Measurements from ENCODE around the gene SORCS1. TPM values are rescaled to one million over a fixed set of nuclear protein-coding genes. Genes with fewer than 3 reads are reported as not detected.

SORCS1 gene
- total and polyA plus RNA-seq, 2 of the 13 experiments (the other 11 are each of a cell fraction or from before 2014, with no cell fraction given) = not detected

DNA sequence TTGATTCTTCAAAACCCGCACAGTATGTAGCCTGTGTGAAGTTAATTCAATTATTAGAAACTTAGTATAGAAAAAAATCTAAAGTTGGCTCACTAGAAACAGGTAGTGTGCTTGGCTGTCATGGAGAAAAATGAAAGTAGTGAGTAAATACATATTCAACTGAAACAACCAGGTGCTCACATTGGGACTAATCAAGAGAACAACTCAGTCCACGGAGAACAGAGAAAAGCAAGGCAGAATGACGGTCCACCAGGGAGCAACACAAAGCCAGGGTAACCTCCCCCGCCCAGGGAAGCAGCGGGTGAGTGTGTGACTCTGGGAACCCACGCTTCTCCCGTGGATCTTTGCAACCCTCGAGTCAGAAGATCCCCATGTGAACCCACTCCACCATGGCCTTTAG is 300.5 kb downstream of the SORCS1 start:
- H3K4me3 ChIP-seq (replicated peaks in 1 of 3; ENCODE audit: insufficient read depth in 1 of 3, low read depth in 2 of 3, low read length in 3 of 3) = no peak overlapping the region
- ATAC-seq (no peak), FAIRE-seq (no peak), DNase-seq (ENCODE audit: low spot score) (no peak)
- no peaks in the 10 kb centered on the region for H3K4me1 ChIP-seq (ENCODE audit: insufficient read depth, low read length)
- peaks cover 57% of the 10 kb centered on the region for H3K9me3 ChIP-seq (ENCODE audit: low read length)
- ChIA-PET POLR2A (no interaction called here), CTCF (ENCODE audit: low intra/inter-chr PET ratio, low total read pairs) (no interaction called here)
- intact Hi-C loops (cut with micrococcal nuclease; ENCODE audit: unreplicated experiment) = no loop called here
- no peaks in the 10 kb centered on the region for H3K27me3 ChIP-seq (ENCODE audit: control insufficient read depth in 1 of 2, insufficient read depth in 2 of 2, low read length in 2 of 2)
- TF ChIP-seq ZNF597 (CRISPR knock-in tag; IDR thresholded peaks at IDR 0.05) (no peak), PCBP2 (optimal IDR thresholded peaks at IDR 0.05; ENCODE audit: low read depth, low read length, poor library complexity, severe bottlenecking) (no peak), SALL2 (CRISPR knock-in tag; IDR thresholded peaks at IDR 0.05) (no peak), HOXA9 (CRISPR knock-in tag; IDR thresholded peaks at IDR 0.05; ENCODE audit: borderline replicate concordance) (no peak), RELA (CRISPR knock-in tag; IDR thresholded peaks at IDR 0.05) (no peak), ZNF230 (CRISPR knock-in tag; IDR thresholded peaks at IDR 0.05) (no peak), MYPOP (CRISPR knock-in tag; IDR thresholded peaks at IDR 0.05) (no peak), ZNF672 (CRISPR knock-in tag; IDR thresholded peaks at IDR 0.05) (no peak), ZNF180 (CRISPR knock-in tag; IDR thresholded peaks at IDR 0.05; ENCODE audit: borderline replicate concordance, low read depth) (no peak), RARG (CRISPR knock-in tag; IDR thresholded peaks at IDR 0.05; ENCODE audit: low read depth) (no peak), HMG20B (CRISPR knock-in tag; conservative IDR thresholded peaks at IDR 0.05) (no peak), ZNF841 (CRISPR knock-in tag; IDR thresholded peaks at IDR 0.05; ENCODE audit: borderline replicate concordance) (no peak), ZNF557 (CRISPR knock-in tag; IDR thresholded peaks at IDR 0.05) (no peak), ZNF569 (CRISPR knock-in tag; IDR thresholded peaks at IDR 0.05; ENCODE audit: borderline replicate concordance) (no peak), ATM (IDR thresholded peaks at IDR 0.05; ENCODE audit: borderline replicate concordance) (no peak), ZNF670 (CRISPR knock-in tag; IDR thresholded peaks at IDR 0.05; ENCODE audit: borderline replicate concordance) (no peak), DNMT1 (CRISPR knock-in tag; IDR thresholded peaks at IDR 0.05) (no peak), ZNF34 (CRISPR knock-in tag; IDR thresholded peaks at IDR 0.05; ENCODE audit: borderline replicate concordance) (no peak)
- TF ChIP-seq, protein P1, sequence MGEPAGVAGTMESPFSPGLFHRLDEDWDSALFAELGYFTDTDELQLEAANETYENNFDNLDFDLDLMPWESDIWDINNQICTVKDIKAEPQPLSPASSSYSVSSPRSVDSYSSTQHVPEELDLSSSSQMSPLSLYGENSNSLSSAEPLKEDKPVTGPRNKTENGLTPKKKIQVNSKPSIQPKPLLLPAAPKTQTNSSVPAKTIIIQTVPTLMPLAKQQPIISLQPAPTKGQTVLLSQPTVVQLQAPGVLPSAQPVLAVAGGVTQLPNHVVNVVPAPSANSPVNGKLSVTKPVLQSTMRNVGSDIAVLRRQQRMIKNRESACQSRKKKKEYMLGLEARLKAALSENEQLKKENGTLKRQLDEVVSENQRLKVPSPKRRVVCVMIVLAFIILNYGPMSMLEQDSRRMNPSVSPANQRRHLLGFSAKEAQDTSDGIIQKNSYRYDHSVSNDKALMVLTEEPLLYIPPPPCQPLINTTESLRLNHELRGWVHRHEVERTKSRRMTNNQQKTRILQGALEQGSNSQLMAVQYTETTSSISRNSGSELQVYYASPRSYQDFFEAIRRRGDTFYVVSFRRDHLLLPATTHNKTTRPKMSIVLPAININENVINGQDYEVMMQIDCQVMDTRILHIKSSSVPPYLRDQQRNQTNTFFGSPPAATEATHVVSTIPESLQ (CRISPR knock-in tag; conservative IDR thresholded peaks at IDR 0.05) = no peak
- TF ChIP-seq, protein P2, sequence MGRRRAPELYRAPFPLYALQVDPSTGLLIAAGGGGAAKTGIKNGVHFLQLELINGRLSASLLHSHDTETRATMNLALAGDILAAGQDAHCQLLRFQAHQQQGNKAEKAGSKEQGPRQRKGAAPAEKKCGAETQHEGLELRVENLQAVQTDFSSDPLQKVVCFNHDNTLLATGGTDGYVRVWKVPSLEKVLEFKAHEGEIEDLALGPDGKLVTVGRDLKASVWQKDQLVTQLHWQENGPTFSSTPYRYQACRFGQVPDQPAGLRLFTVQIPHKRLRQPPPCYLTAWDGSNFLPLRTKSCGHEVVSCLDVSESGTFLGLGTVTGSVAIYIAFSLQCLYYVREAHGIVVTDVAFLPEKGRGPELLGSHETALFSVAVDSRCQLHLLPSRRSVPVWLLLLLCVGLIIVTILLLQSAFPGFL (CRISPR knock-in tag; IDR thresholded peaks at IDR 0.05) = no peak
- 53% methylated on average over 4 of the region's 8 CpGs for WGBS (ENCODE audit: low lambda C conversion rate)
- no TSS peak for BruUV-seq (replicated peaks)
- H3K79me2 ChIP-seq (ENCODE audit: insufficient read depth, low read length) = no peaks in the 10 kb centered on the region
- in situ Hi-C loops (cut with HindIII; ENCODE audit: extremely low pct_ligation_motif_present, low pct_unique_long_range_greater_than_20kb) = no loop called here
- no peaks in the 10 kb centered on the region for H4K20me1 ChIP-seq (ENCODE audit: insufficient read depth, low read length)
- no peak overlapping the region for H3K27ac ChIP-seq (ENCODE audit: extremely low read length, insufficient read depth, low read length)
- H2AFZ ChIP-seq (ENCODE audit: low read length) = no peak overlapping the region
- no peak overlapping the region for H3K4me2 ChIP-seq (ENCODE audit: low read depth, low read length)
- no peak overlapping the region for H3K9ac ChIP-seq (ENCODE audit: insufficient read depth, low read depth, low read length)
- H3K36me3 ChIP-seq (replicated peaks in 1 of 2; ENCODE audit: control insufficient read depth in 1 of 2, insufficient read depth in 2 of 2, low read length in 2 of 2) = no peaks in the 10 kb centered on the region

All from HepG2 (cell line).